HTR-8/SVneo (cell line): ENCODE results near the gene ZNF473.

Experiments
- DNase-seq: peaks from one replicate; pipeline ENCODE4 v3.0.0; 2011; ENCODE audit warnings: low spot score, mixed read lengths; ENCODE audit not compliant: insufficient read length
- FAIRE-seq: peaks from 2 replicates; lab custom pipeline; 2011; peaks lifted over from hg19 to GRCh38; lab: Jason Lieb, UNC

Gene ZNF473

DNA sequence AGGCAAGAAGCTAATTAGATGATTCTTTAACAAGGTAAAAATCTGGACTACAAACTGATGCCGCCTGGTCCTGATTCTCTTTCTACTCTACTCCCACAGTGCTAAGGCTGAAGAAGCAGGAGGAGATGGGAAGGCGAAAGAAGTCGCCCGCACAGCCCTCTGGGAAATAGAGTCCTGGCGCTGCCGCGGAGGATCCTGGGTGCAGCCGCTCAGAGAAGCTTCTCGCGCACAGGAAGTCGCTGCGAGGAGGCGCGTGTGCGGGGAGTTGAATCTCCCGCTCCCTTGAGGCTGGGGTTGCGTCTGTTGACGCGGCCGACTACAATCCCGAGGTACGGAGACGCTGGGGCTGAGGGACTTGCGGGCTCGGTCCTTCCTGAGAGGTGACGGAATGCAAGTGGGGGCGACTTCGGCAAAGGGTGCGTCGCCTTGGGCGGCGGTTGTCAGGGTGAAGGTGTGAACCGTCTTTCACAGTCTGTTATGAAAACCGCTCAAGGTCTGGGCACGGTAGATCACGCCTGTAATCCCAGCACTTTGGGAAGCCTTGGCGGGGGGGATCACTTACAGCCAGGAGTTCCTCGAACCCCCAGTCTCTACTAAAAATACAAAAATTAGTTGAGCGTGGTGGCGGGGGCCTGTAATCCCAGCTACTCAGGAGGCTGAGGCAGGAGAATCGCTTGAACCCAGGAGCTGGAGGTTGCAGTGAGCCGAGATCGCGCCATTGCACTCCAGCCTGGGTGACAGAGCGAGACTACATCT, at the start of gene ZNF473:
Gene ZNF473, plus strand, starts transcription at position 212 of the 756 bp plus-strand sequence. CDS start 5,078 bp downstream, outside the sequence.
- DNase-seq (peak; percentile 92), FAIRE-seq (no peak)

GRCh38 chr19:49976496-49976895, 49.3 kb upstream of the ZNF473 start:
- no peak for FAIRE-seq
- no peak for DNase-seq

GRCh38 chr19:49977076-49977475, 48.7 kb upstream of the ZNF473 start:
- FAIRE-seq = no peak

GRCh38 chr19:49977881-49978280, 47.9 kb upstream of the ZNF473 start:
- FAIRE-seq (no peak), DNase-seq (no peak)

More at GRCh38 chr19:49977076-49977475, 48.7 kb upstream of the ZNF473 start:
- no peak for DNase-seq

GRCh38 chr19:49978324-49978723, 47.5 kb upstream of the ZNF473 start:
- FAIRE-seq (no peak), DNase-seq (no peak)

GRCh38 chr19:49981603-49982593, 43.9 kb upstream of the ZNF473 start:
- FAIRE-seq (no peak), DNase-seq (no peak)

DNA sequence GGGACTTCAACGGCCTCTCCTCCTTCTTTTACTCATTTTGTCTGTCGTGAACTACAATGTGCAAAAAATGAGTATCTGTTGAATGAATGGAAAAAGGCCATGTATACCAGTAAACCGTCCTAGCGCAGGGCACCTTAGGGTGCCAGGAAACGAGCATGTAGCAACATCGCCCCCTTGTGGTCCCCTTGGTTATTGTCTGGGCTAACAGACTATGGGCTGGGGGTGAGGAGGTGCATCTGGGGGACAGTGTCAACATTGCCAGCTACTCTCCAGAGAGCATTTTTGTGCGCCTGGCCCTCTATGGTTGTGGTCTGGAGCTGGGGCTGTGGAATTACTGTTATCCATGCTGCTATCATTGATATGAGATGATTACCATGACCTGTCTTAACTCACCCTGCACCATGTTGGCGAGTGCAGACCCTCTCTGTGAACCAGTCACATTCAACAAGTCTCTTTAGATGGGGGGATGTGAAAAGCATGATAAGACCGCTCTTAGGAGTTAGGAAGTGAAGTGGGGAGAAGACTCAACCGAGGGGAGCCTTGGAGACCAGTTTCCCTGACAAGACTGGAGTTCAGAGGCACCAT, 42.1 kb upstream of the ZNF473 start:
- FAIRE-seq (no peak), DNase-seq (peak; percentile 56)

DNA sequence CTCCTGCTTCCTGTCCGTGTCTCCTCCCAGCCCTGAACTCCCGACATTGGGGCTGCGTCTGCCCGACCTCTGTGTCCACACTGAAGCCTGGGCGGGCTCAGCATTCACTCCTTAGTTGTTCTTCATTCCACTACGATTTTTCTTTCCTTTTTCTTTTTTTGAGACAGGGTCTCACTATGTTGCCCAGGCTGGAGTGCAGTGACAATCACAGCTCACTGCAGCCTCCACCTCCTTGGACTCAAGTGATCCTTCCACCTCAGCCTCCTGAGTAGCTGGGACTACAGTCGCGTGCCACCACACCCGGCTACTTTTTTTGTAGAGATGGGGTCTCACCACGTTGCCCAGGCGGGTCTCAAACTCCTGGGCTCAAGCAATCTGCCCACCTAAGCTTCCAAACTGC, 41.3 kb upstream of the ZNF473 start:
- FAIRE-seq = no peak
- DNase-seq = no peak

GRCh38 chr19:49985871-49986270, 39.9 kb upstream of the ZNF473 start:
- no peak for FAIRE-seq
- DNase-seq = no peak

- FAIRE-seq = no peak
- DNase-seq = no peak
These were observed 39.5 kb upstream of the ZNF473 start for GRCh38 chr19:49986354-49986753.

DNA sequence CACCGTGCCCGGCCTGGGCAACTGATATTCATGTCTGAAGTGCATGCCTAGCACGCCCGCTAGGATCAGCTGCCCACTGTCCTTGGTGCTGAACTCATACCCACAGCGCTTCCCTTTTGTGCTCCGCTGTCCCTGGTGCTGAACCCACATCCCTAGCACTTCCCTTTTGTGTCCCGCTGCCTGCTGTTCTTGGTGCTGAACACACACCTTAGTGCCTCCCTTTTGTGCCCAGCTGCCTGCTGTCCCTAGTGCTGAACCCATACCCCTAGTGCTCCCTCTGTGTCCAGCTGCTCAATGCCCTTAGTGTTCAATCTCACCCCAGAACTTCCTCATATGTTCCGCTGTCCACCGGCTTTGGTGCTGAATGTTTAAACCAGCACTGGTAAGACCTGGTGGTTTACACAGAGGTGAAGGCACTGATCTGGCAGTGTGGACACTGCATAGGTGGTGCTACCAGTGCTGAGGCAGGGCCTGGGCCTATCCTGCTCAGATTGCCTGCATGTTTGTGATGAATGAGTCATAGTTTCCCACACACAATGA, 38.6 kb upstream of the ZNF473 start:
- DNase-seq = peak; percentile 73
- peak; percentile 83 for FAIRE-seq

GRCh38 chr19:49988007-49988406, 37.8 kb upstream of the ZNF473 start:
- no peak for FAIRE-seq
- DNase-seq = no peak

- no peak for DNase-seq
- no peak for FAIRE-seq
These were observed 37.4 kb upstream of the ZNF473 start for GRCh38 chr19:49988433-49988832.

GRCh38 chr19:49997709-49998108, 28.1 kb upstream of the ZNF473 start:
- DNase-seq (peak; percentile 53), FAIRE-seq (peak; percentile 52)

DNA sequence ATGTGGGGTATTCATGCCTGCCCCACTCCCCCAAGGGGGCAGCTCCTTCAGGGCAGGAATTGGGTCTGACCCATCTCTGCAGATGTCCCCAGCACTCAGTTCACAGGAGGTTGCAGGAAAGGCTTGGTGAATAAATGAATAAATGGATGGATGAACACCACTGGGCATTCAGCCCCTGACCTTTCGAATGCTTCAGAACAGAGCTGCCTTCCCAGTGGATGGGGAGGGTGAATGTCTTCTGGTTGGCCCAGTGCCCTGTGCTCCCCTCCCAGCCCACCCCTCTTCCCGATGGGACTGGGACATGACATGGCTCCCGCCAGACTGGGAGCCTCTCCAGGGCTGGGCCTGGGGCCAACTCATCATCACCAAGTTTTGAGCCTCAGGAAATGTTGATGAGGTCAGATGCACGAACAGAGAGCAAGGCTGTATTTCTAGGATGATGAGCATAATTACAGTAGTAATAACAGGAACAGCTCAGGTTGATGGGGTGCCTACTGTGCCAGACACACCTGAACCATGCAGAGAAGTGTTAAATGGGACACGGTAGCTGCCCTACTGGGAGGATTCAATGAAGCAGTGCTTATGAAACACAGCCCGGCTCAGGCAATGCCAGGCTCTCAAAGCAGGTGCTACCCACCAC, 26.3 kb upstream of the ZNF473 start:
- DNase-seq = no peak
- FAIRE-seq = no peak

DNA sequence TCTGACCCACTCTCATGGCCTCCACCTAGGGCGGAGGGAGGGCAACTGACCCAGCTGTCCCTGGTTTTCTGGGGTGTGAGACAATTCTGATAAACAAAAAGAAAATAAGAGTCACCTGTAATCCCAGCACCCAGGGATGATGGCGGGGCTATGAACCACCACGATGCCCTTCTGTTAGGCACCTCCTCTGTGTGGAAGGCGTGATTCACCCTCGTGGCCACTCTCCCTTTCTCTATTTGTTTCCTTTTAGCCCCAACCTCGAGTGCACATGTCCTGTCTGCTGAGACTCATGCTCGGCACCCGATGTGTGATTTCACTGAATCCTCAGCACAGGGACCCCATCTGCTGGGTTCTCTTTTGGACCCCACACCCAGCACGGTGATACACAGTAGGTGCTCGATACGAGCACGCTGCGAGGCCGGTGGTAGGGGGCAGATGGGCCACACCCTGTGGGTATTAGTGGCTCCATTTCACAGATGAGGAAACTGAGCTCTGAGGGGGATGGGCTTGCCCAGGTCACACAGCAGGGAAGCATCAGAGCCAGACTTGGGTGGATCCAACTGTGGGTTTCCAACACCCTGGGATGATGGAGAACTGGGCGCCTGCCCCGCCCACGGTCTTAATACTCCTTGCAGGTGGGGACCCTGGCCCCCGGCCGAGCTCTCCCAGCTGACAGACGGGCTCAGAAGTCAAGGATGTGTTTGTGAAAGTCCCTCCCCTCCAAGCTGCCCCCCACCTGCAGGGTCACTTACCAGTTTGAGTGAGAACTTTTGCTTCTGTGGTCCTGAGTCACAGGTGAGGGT, 25.6 kb upstream of the ZNF473 start:
- no peak for FAIRE-seq
- DNase-seq = no peak

DNA sequence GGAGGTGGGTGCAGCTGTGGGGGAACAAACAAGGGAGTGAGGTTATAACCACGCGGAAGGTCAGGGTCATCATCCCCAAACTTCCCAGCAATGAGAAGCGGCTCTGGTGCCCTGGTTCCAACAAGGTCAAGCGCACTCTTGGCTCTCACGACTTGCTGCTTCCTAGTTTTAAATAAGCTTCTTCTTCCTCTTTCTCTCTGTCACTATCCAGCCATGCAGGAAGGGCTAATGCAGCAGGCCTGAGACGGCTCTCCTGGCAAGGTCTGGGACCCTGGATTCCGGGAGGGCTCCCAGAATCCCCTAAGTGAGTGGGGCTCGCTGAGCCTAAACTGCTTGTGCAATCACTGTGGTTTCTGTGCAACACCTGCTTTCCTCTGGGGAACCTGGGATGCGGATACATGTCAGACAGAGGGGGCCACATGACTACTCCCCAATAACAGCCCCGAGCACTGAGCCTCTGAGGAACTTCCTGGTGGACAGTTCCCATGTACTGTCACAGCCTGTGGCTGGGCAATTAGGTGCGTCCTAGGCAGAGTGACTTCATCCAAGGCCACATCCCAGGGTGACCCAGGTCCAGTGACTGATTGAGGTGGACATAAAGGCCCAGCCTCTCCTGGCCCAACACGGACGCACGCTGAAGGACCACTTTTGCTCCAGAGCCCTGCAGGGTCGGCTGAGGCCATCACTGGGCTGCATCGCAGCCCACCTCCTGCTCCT, 24.8 kb upstream of the ZNF473 start:
- no peak for FAIRE-seq

DNA sequence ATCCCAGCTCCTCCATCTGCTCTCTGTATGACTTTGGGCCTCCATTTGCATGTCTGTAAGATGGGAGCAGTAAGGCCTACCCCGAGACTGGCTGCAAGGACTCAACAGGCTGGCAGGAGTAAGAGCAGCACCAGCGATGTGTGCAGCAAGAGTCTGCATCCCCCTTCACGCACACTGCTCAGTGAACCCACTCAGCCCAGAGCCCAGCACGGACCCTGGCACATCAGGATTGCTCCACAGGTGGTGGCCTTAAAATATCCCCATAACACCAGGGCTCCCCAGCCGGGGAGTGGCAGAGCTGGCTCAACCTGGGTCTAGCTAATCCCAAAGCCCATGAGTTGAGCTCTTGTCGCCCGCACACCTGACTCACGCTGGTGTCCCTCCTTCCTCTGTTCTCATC, 24.0 kb upstream of the ZNF473 start:
- no peak for FAIRE-seq
- no peak for DNase-seq

More for the DNA sequence above, 24.8 kb upstream of the ZNF473 start:
- no peak for DNase-seq
